HG03521 (cell line): ENCODE results near the gene ADAMTS16.

ENCODE experiments used
- ATAC-seq: cut with Tn5 transposase; IDR thresholded peaks from one replicate; pipeline ENCODE4 v1.9.1; 2021; ENCODE audit warnings: mild to moderate bottlenecking, moderate library complexity; ENCODE audit not compliant: unreplicated experiment

Gene ADAMTS16

DNA sequence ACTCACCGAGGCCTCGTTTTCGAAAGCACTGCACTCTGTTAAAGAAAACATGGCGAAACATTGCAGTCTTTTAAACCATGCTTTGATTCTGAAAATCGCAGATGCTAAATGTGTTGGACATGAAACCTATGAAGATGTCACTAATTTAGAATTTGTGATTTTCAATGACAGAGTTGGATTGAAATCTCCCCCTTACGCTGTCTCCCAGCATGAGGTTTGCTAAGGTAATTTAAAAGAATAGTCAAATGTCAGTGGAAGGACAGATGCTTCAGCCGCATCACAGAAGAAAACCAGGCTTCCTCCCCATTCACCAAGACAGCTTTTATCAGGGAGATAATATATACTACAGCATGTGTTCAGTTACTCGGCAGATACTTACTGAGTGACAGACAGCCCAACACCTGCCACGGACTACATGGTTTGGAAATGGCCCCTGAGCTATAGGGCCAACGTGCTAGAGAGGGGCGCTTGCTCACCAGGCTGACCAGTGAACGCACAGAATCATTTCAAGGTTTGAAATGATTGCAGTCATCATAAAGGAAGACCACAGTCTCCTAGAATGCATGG is 136.9 kb downstream of the ADAMTS16 start:
- no peak for ATAC-seq

DNA sequence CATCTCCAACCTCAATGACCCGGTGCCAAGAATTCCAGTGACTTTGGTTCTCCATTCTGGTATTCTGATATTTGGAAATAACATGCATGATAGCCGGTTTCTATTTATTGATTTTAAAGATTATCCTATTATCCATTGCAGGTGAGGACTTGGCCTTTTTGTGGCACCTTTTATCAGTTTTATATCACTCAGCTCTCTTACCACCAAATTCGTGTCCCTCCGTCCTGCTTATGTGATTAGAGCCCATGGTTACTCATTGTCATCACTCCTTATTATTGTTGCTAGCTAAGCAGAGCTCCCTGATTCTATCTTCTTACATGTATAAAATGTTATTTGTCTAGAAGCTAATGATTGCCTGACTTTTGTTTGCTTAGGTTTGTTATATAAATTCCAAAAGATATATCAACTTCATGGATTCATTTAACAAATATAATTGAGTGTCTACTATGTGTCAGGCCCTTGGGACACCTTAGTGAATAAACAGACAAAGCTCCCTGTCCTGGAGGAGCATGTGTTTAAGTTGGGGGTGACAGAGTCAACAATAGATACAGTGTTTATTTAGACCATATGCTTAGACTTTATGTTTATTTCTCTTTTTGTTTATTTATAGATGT is 138.2 kb downstream of the ADAMTS16 start:
- ATAC-seq, result no peak

- no peak for ATAC-seq
Observed at GRCh38 chr5:5278815-5279381, 138.8 kb downstream of the ADAMTS16 start.

DNA sequence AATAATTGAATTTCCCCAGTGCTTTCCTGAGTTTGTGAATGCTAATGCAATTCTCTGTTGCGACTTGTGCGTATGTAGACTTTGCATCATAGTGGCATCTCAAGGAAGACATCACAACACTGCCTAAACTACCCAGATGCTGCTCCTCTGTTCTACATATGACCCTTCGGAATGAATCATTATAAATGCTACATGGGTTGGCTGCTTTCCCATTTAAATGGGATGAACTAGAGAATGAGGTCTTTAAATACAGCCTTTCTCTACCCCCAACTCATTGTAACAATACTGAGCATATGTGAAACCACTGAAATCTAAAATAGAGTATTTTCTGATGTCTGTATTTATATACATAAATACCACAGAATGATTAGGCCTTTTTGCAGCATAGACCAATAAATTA is 145.8 kb downstream of the ADAMTS16 start:
- ATAC-seq, result no peak

DNA sequence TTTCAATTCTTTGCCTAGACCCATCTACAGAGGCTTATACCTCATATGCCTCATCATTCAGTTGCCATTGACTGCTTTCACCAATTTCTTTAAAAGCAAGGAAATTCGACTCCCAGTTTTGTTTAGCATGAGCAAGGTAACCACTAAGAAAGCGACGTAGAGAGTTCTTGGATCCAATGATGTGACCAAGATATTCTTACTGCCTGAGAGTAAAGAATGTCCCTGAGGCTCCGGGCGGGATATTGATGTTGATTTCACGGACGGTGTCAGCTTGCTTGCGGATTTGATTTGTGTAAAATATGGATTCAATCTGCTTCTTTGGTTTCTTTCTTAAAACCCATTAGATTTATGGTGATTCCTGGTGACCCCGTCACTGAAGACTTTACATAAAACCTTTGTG is 147.3 kb downstream of the ADAMTS16 start:
- ATAC-seq, result no peak

- no peak for ATAC-seq
Observed at GRCh38 chr5:5288201-5288600, 148.1 kb downstream of the ADAMTS16 start.

DNA sequence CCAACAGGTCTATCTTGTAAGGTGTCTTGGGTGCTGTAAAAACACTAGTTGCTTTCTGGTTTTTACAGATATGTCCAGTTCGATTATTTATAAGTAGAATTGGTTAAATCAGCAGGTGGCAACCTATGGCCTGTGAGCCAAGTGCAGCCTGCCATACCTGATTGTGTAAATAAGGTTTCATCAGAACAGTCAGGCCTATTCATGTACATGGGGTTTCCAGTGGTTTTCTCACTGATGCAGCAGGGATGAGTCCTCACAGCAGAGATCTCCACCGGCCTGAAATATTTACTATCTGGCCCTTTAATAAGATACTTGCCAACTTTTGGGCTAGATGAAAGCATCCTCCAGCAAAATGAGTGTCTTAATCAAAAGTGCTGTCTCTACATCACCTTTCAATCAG is 149.4 kb downstream of the ADAMTS16 start:
- no peak for ATAC-seq

DNA sequence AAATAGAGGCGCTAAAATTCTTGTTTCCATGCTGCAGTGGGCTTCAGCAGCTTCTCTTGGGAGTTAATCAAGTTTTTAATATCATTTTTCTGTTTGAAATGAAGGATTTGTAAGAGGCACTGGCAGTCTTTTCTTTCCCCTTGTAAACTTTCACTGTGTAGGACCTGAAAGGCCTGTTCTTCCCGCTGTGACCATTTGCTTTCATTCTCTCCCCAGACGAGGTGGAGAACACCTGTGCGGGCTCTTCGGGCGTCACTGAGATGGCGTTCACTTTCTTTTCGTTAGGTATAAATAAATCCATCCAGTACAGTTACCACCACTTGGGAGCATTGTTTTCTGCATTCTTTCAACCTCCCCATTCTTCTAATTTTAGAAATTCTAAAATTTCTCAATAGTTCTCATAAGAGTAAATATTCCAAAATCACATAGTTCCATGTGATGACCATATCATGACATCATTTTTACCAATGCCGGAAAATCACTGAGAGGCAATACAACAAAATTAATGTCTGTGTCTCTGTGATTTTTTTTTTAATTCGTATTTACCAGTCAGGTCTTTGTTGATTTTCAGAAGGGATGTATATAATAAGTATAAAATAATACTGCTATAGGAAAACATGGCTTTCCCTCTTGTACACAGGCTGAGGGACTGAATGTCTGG is 150.7 kb downstream of the ADAMTS16 start:
- ATAC-seq, result no peak

- no peak for ATAC-seq
Observed at GRCh38 chr5:5291357-5291756, 151.2 kb downstream of the ADAMTS16 start.

- ATAC-seq, result no peak
Observed at GRCh38 chr5:5293029-5293428, 152.9 kb downstream of the ADAMTS16 start.

DNA sequence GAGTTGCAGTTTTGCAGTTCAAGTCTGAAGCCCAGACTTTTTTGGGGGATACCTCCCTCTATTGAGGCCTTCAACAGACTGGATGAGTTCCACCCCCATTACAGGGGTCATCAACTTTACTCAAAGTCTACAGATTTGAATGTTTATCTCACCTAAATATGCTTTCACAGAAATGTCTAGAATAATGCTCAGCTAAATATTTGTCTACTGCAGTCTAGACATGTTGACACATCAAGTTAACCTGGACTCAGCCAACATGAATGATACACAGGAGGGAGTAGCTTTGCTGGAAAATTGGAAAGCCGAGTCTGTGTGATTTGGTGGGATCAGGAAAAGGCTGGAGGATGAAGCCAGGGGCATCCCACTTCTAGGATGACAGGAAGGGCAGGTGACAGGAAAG is 154.3 kb downstream of the ADAMTS16 start:
- no peak for ATAC-seq

DNA sequence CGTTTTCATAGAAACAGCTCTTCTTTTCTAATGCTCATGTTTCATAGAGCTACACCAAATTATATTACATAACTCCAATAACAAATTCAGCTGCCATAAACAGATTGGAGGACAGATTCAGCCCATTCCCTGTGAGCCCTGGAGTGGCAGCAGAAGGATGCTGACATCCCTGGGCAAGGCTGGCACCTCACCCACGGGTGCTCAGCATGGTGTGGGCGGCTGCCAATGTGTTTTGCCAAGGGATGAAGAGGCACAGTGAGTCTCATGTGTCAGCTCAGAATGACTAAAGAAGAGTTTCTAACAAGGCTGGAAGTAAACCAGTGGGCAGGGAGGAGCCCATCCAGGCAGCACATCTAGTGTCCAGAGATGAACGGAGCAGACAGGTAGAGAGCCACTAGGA is 155.2 kb downstream of the ADAMTS16 start:
- ATAC-seq, result no peak

GRCh38 chr5:5296051-5296450 is 155.9 kb downstream of the ADAMTS16 start:
- ATAC-seq, result no peak

DNA sequence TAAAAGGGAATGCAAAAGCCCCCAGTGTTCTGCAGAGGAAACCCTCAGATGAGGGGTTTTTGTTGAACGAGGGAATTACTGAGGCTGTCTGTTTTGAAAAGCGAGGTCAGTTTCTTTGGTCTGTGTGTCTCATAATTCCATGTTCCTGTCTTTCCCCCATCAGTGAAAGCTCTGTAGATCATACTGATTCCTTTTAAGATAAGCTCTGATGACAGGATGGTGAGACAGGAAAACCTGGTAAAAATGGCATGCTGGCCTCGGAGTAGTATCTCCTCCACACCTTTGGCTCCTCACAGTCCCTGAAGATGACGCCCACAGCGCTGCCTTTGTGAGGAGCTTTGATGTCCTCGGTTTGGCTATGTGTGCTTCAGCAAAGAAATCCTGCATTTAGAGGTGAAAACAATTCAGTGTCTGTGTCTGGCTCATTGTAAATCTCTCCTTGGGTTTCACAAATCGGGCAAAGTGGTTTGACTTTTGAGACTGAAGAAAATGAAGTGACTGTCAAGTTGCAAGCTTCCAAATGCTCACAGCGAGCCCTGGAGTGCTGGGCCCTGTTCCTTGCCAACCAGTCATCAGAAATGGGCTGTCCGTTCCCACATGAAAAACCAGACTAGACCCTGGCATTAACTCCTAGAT is 157.4 kb downstream of the ADAMTS16 start:
- ATAC-seq, result no peak

DNA sequence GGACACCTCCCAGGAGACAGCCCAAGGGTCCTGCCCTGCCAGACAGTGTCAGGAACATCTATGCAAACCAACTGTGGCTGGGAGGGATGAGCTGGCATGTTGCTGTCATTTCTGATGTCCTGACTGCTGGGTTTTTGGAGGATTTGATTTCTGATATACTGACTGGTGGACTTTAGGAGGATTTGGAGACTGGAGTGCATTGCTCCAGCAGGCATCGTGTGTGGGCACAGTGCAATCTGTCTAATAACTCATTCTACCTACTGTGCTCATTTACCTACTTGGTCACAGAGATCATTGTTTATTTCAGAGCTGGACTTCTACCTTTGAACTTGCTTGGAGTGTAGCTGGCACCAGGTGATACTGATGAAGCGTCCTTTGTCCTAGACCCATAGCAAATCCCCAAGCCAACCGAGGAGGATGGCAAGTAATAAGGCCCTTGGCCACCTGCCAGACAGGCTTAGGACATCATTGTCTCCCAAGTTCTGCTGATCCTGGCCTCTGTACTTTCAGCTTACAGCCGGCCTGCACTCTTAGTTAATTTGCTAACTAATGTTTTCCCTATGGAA is 158.0 kb downstream of the ADAMTS16 start:
- ATAC-seq, result no peak

DNA sequence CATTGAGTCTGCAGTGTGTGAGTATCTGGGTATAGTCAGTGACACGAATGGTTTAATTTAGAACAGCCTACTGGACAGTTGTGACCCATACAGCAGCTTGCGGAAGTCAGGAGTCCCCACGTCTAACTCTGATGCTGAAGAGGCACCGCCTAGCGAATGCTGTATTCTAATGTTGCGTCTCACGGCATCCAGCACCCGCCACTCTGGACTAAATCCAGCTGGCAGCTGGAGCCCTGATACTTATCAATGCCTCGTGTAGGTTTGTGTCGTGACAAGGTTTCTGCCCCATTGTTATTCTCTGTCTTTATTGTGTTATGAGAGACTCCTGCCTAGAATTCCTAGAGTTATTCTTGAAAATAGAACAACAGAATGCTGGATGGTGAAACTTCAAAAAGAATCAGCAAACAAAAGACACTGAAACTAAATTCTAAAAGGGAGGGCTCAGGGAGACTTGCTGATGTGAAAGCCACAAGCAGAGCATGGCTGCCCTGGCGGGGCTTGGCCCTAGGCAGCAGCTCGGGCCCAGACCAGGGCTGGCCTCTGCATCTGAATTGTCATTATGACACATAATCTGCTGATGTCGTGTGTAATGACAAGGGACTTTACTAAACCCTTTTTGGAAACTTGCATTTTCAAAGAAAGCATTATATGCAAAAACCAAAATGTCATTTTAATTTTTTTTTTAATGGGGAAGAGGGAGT is 158.9 kb downstream of the ADAMTS16 start:
- no peak for ATAC-seq

GRCh38 chr5:5301176-5301575 is 161.0 kb downstream of the ADAMTS16 start:
- ATAC-seq, result no peak

DNA sequence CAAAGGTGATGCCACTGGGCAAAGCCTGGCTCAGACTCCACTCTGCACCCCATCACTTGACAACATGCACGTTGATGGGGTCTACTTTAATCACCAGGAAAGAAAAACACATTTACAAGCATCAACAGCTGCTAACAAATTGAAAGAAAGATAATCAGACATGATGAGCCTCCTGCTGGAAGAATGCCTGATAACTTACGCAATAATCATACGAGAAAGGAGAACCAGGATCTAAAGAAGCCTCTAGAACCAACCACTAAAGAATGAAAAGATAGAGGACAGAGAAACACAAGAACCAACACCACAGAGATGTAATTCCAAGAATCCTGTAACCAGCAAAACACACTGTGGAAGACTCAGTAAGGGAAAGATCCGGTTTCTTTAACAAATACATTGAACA is 162.1 kb downstream of the ADAMTS16 start:
- no peak for ATAC-seq

DNA sequence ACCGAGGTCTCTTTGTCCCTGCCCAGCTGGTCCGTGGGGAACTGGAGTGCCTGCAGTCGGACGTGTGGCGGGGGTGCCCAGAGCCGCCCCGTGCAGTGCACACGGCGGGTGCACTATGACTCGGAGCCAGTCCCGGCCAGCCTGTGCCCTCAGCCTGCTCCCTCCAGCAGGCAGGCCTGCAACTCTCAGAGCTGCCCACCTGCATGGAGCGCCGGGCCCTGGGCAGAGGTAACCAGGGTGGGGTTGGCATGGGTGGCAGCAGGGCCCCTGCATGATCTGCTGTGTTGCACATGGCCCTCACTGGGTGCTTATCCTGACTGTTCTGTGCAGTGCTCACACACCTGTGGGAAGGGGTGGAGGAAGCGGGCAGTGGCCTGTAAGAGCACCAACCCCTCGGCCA is 163.1 kb downstream of the ADAMTS16 start:
- ATAC-seq, result no peak

- ATAC-seq, result no peak
Observed at GRCh38 chr5:5304361-5305020, 164.4 kb downstream of the ADAMTS16 start.
